KG1 (cell line): ENCODE results near the gene GEMIN8.
A peak's percentile ranks its signal among the peaks of the same experiment; 100 is the strongest.

ENCODE experiments used
- DNase-seq: peaks from one replicate; lab custom pipeline; 2025; lab: John Stamatoyannopoulos, UW

GEMIN8 gene

DNA sequence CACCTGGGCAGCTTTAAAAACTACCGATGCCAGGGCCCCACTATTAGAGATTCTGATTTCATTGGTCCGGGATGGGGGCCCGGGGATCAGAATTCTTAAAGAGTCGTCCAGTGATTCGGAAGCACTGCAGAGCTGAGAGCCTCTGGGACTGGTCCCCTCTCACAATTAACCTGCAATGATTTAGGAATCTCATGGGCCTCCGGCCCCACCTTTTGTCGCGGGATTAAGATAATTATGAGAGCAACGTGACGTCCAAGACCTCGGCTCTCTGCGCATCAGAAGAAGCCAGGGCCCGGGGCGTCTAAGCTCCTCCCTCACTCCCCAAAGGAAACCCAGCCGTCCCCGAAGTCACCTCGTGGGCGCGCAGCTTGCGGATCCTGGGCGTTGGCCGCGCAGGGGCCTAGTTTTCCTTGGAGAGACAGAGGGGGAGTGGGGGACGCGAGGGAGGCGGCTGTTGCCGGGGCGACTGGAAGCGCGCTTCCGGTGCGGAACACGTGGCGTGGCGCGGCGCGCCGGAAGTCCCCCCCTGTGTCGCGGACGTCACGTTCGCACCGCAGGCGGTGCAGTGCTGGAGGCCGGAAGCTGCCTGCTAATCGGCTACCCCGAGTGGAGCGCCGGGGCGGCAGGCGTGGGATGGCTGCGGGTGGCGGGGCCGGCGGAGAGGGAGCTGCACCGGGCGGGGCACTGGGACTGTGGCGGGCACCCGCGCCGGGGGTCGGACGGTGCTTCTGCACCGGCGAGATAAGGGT lies at the start of gene GEMIN8:
Gene GEMIN8 (minus strand): TSS at position 468 of the 749 bp plus-strand sequence. CDS start 8,414 bp downstream, outside the sequence.
- DNase-seq: peak; percentile 8

GRCh38 chrX:14076639-14077038 lies 46.9 kb upstream of the GEMIN8 start:
- no peak for DNase-seq

GRCh38 chrX:14073556-14073955 lies 43.9 kb upstream of the GEMIN8 start:
- no peak for DNase-seq

DNA sequence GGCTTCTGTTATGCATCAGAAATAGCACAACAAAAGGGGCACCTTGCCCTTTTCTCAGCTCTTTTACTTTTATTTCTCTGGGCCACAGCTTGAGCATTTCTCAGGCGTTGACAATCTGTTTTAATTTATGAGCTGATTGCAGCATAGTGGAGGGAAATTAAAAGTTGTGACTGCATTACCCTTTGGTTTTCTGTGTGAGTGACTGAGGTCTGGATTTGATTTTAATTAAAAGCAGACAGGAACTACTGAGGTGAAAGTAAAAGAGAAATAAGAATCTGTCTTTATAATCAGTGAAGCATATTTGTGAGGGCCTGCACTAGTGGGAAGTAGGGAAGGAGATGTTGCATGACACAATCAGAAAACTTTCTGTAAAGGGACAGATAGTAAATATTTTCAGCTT lies 43.4 kb upstream of the GEMIN8 start:
- DNase-seq: no peak

DNA sequence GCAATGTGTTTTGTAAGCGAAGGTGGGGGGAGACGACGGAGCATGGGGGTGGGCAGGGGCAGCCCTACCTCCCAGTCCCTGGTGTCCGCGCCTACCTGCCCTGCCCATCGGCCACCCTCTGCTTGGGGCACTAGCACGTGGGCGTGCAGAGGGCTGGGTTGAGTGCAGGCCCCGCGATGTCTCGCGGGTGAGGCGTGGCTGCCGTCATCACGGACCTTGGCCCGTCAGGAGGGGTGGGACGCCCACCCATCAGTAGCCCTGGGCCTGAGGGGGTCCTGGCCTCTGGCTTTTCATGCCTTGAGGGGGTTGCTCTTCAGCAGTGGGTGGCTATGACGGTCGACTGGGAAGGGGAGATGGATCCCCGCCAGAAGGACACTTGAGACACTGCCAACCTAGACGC lies 36.1 kb upstream of the GEMIN8 start:
- no peak for DNase-seq

GRCh38 chrX:14064626-14065432 lies 35.1 kb upstream of the GEMIN8 start:
- no peak for DNase-seq

- DNase-seq: no peak
These were observed 32.8 kb upstream of the GEMIN8 start for GRCh38 chrX:14062524-14062923.

GRCh38 chrX:14056206-14056605 lies 26.5 kb upstream of the GEMIN8 start:
- DNase-seq: no peak

DNA sequence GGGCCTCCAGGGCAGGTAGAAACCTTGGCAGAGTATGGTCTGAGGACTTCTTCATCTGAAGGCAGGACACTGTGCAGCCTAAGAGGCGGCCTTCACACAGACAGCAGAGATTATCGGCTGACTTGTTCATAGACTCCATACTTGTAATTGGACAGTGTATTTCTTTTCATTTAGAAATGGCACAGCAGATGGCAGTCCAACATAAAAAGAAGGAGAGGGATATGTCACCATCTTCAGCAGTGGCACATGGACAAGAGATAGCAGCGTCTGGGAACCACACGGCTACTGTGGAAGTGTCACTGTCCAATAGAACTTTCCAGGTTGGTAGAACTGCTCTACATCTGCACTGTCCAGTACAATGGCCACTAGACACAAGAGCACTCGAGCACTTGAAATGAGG lies 21.7 kb upstream of the GEMIN8 start:
- DNase-seq: no peak

GRCh38 chrX:14050709-14051108 lies 21.0 kb upstream of the GEMIN8 start:
- no peak for DNase-seq

- no peak for DNase-seq
These were observed 13.5 kb upstream of the GEMIN8 start for GRCh38 chrX:14043209-14043608.

DNA sequence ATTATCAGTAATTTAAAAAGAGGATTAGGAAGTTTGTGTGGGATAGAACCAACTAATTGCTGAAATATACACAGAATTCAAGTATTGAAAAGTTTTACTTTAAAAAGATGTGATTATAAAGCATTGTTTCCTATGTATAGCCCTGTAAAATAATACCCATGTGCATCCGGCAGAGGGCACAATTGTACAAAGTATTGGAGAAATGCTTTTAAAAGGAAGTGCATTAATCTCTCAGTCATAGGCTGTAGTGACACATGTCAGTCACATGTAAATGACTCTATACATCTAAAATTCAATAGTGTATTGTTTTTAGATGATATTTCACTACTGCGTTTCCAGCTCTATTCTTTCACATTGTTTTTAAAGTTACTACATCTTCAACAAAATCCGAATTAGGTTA lies 9.7 kb upstream of the GEMIN8 start:
- peak; percentile 1 for DNase-seq

- no peak for DNase-seq
These were observed 8.8 kb upstream of the GEMIN8 start for GRCh38 chrX:14038375-14039085.

- DNase-seq: peak; percentile 14
These were observed 2.7 kb upstream of the GEMIN8 start for GRCh38 chrX:14032406-14032805.

- DNase-seq: no peak
These were observed 460 bp upstream of the GEMIN8 start for GRCh38 chrX:14030174-14030530.

DNA sequence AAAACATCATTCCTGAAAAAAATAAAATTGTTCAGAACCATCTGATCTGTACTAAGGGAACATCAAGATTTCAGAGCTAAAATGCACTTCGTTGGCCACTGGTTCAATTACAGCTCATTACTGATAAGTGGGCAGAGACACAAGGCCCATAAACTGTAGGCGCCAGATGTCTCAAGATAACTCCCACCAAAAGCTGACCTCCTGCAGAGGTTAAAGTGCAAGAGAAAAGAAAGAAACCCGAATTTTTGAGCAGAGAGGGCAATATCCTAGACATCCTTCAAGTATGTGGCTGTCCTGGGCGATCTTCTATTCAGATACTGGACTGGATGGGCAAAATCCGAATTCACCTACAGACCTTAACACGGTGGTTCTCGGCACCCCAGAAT lies 660 bp downstream of the GEMIN8 start:
- no peak for DNase-seq

GRCh38 chrX:14028473-14028872 lies 1.2 kb downstream of the GEMIN8 start:
- no peak for DNase-seq

- DNase-seq: no peak
These were observed 2.1 kb downstream of the GEMIN8 start for GRCh38 chrX:14027511-14028019.

GRCh38 chrX:14027036-14027435 lies 2.7 kb downstream of the GEMIN8 start:
- DNase-seq: no peak

- no peak for DNase-seq
These were observed 3.6 kb downstream of the GEMIN8 start for GRCh38 chrX:14026121-14026520.

DNA sequence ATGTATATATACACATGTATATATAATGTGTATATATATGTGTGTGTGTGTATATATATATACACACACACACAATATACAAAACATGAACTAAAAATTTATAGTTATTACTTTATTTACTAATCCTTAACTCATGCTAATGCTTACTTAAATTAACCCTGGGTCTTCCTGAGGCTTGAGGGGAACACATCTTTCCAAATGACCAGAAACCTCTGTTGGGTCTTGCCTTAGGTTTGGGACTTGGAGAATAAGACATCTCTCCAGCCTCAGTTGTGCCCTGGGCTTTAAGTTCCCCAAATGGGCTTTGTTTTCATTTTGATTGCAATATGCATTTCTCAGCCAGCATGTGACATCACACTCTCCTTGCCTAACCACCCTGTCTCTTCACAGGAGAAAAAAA lies 7.7 kb downstream of the GEMIN8 start:
- no peak for DNase-seq

DNA sequence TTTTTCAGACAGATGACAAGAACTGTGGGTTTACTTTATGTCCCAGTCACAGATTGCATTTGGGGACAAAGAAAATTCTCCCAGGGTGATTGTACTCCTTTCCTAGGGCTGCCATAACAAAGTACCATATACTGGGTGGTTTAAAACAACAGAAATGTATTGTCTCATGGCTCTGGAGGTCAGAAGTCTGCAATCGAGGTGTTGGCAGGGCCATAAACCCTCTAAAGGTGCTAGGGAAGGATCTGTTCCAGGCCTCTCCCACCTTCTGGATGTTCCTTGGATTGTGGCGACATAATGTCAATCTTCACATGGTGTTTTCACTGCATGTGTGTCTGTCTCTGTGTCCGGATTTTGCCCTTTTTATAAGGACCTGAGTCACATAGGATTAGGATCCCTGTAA lies 12.3 kb downstream of the GEMIN8 start:
- DNase-seq: no peak

DNA sequence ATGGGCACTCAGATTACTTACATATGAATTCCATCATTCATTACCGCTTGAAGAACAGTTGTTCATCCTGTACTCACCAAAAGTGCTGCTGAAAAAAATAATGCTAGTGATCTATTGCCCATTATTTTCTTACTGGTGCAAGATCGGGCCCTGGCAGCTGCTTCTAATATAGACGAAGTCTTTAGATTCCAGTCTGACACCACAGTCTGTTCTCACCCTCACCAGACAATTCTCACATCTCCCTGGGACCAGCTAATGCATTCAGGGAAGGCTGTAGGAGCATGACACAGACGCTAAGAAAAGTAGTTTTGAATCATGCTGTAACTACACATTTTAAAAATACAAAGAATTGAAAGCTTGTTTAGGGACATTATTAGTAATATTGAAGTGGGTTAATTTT lies 13.8 kb downstream of the GEMIN8 start:
- DNase-seq: no peak
